RPMI8226 (cell line): ENCODE results near the gene KLF5.
A peak's percentile ranks its signal among the peaks of the same experiment; 100 is the strongest.
"Not testable (repeated sequence)": the region's sequence is repeated elsewhere in the genome, so short reads cannot be mapped to it uniquely, and the experiment has no call there.

ENCODE experiments used
- DNase-seq: peaks from one replicate; pipeline ENCODE4 v3.0.0-alpha.2; 2015

Gene KLF5

GRCh38 chr13:73090116-73090822, 31.5 kb downstream of the KLF5 start:
- DNase-seq = no peak

- DNase-seq = no peak
Observed at GRCh38 chr13:73090823-73091187, 32.0 kb downstream of the KLF5 start.

GRCh38 chr13:73092829-73093228, 34.0 kb downstream of the KLF5 start:
- peak; percentile 5 for DNase-seq

- peak; percentile 62 for DNase-seq
Observed at GRCh38 chr13:73096173-73096572, 37.4 kb downstream of the KLF5 start.

GRCh38 chr13:73096638-73097037, 37.8 kb downstream of the KLF5 start:
- no peak for DNase-seq

GRCh38 chr13:73100781-73101180, 42.0 kb downstream of the KLF5 start:
- DNase-seq = not testable (repeated sequence)

GRCh38 chr13:73101351-73102007, 42.7 kb downstream of the KLF5 start:
- DNase-seq = no peak

- no peak for DNase-seq
Observed at GRCh38 chr13:73103238-73103637, 44.4 kb downstream of the KLF5 start.

GRCh38 chr13:73106513-73107178, 47.8 kb downstream of the KLF5 start:
- DNase-seq = no peak

GRCh38 chr13:73107481-73107880, 48.7 kb downstream of the KLF5 start:
- no peak for DNase-seq

GRCh38 chr13:73107970-73108369, 49.2 kb downstream of the KLF5 start:
- DNase-seq = no peak

- no peak for DNase-seq
Observed at GRCh38 chr13:73109288-73109899, 50.6 kb downstream of the KLF5 start.

GRCh38 chr13:73109969-73110368, 51.2 kb downstream of the KLF5 start:
- no peak for DNase-seq

GRCh38 chr13:73110814-73111213, 52.0 kb downstream of the KLF5 start:
- no peak for DNase-seq

- DNase-seq = no peak
Observed at GRCh38 chr13:73111331-73111730, 52.5 kb downstream of the KLF5 start.

- DNase-seq = no peak
Observed at GRCh38 chr13:73119612-73120011, 60.8 kb downstream of the KLF5 start.
